ENCODE data around the gene MRGPRF. TPM values are rescaled to one million over a fixed set of nuclear protein-coding genes. Genes with fewer than 3 reads are reported as not detected.
A peak's percentile ranks its signal among the peaks of the same experiment; 100 is the strongest.

Gene MRGPRF
- total RNA-seq, 1 experiment from 2014 or later: 0.76 TPM

DNA sequence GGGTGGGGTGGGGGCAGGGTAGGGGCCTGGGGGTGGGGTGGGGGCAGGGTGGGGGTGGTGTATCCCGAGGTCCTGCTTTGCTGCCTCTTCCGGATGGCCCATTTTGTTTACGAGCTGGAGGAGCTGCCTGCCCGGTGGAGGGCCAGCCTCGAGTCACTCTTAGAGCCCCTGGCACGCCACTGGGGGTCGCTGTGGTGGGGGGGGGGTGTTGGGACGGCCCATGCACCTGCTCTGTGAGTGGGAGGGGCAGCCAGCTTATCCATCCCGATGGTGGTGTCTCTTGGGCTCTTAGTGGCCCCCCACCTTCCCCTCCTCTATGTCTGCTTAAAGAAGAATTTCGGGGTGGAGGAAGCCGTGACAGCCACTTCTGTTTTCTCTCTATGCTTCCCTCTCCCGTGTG, 56.9 kb downstream of the MRGPRF start:
- intact Hi-C loops (cut with micrococcal nuclease): loop anchor here (2.0 to 10.0 kb wide), 2 partner anchors 89 to 133 kb away; partner anchors contain the start of gene TPCN2
- POLR2A ChIA-PET: no interaction called here
- CTCF ChIA-PET: interaction anchor here (0.7 to 1.1 kb wide), 4 partner anchors 10 to 88 kb away, joined by 4 to 5 read pairs (median 5); no protein-coding TSS in a partner anchor
- Histone ChIP-seq H3K27me3 (ENCODE audit: insufficient read depth, low read length) (no peaks in the 10 kb centered on the region), H3K79me2 (ENCODE audit: insufficient read depth, low read length) (no peaks in the 10 kb centered on the region), H3K9ac (ENCODE audit: low read length) (no peak overlapping the region), H4K20me1 (ENCODE audit: insufficient read depth) (no peaks in the 10 kb centered on the region), H3K36me3 (ENCODE audit: control insufficient read depth in 1 of 2, insufficient read depth in 2 of 2, low read length in 2 of 2) (no peaks in the 10 kb centered on the region), H3K9me3 (ENCODE audit: control insufficient read depth in 1 of 2, insufficient read depth in 1 of 2, low read depth in 1 of 2, low read length in 2 of 2) (no peaks in the 10 kb centered on the region), H3K27ac (ENCODE audit: low read depth, low read length) (no peak overlapping the region), H3K9me2 (ENCODE audit: insufficient read depth) (no peaks in the 10 kb centered on the region), H3K4me3 (replicated peaks in 1 of 2; ENCODE audit: low read depth in 1 of 2, low read length in 2 of 2) (no peak overlapping the region), H3K4me1 (ENCODE audit: control insufficient read depth in 1 of 2, insufficient read depth in 2 of 2, low read length in 2 of 2) (no peaks in the 10 kb centered on the region; a peak in 1 of 4 replicates), H3K4me2 (ENCODE audit: low read length) (no peak overlapping the region), H2AFZ (ENCODE audit: low read depth, low read length, poor library complexity, severe bottlenecking) (no peak overlapping the region)
- TF ChIP-seq SP1 (IDR thresholded peaks at IDR 0.05; ENCODE audit: low read depth) (no peak), RAD21 (IDR thresholded peaks at IDR 0.05; ENCODE audit: low read depth) (peak; percentile 42)
- TF ChIP-seq, protein P1, sequence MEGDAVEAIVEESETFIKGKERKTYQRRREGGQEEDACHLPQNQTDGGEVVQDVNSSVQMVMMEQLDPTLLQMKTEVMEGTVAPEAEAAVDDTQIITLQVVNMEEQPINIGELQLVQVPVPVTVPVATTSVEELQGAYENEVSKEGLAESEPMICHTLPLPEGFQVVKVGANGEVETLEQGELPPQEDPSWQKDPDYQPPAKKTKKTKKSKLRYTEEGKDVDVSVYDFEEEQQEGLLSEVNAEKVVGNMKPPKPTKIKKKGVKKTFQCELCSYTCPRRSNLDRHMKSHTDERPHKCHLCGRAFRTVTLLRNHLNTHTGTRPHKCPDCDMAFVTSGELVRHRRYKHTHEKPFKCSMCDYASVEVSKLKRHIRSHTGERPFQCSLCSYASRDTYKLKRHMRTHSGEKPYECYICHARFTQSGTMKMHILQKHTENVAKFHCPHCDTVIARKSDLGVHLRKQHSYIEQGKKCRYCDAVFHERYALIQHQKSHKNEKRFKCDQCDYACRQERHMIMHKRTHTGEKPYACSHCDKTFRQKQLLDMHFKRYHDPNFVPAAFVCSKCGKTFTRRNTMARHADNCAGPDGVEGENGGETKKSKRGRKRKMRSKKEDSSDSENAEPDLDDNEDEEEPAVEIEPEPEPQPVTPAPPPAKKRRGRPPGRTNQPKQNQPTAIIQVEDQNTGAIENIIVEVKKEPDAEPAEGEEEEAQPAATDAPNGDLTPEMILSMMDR (IDR thresholded peaks at IDR 0.05 in 2 of 3, conservative IDR thresholded peaks at IDR 0.05 in 1 of 3; ENCODE audit: borderline replicate concordance in 1 of 3, insufficient read depth in 1 of 3, low read depth in 2 of 3, low read length in 2 of 3): peak in 2 of 3 experiments; percentile 60 to 62; a peak in 4 of 6 replicates
- ATAC-seq: peak; percentile 88
- BruUV-seq (replicated peaks): no TSS peak
- no peak for DNase-seq (ENCODE audit: low read depth, low spot score)
- RAD21 ChIA-PET (ENCODE audit: low non-redundant PET in 1 of 2, low total read pairs in 2 of 2, uncharacterized antibody in 2 of 2, unreplicated experiment in 2 of 2): interaction anchor here in 1 of 2 experiments (0.6 kb wide), 1 partner anchor 135 kb away, joined by 4 read pairs; no protein-coding TSS in a partner anchor

DNA sequence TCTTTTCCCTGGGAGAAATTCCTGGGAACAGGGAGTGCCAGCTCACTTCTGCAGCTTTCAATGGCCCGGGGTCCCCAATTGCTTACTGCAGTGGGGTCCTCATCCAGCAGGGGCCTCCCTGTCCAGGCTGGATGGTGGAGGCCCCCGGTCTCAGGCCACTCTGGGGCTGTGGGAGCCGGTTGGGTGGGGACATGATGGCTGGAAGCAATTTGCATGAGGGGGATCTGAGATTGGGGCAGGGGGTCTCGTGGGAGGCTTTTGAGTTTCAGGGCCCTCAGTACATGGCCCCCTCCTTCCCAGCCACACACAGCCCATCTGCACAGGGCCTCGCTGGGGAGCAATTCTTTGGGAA, 57.5 kb downstream of the MRGPRF start:
- no peaks in the 10 kb centered on the region for H3K9me3 ChIP-seq (ENCODE audit: control insufficient read depth in 1 of 2, insufficient read depth in 1 of 2, low read depth in 1 of 2, low read length in 2 of 2)
- CTCF ChIA-PET: interaction anchor here (0.7 to 1.1 kb wide), 4 partner anchors 10 to 89 kb away, joined by 4 to 5 read pairs (median 5); no protein-coding TSS in a partner anchor
- H3K27me3 ChIP-seq (ENCODE audit: insufficient read depth, low read length): no peaks in the 10 kb centered on the region
- H3K9ac ChIP-seq (ENCODE audit: low read length): no peak overlapping the region
- H3K9me2 ChIP-seq (ENCODE audit: insufficient read depth): no peaks in the 10 kb centered on the region
- DNase-seq (ENCODE audit: low read depth, low spot score) (no peak), ATAC-seq (no peak)
- no TSS peak for BruUV-seq (replicated peaks)
- H2AFZ ChIP-seq (ENCODE audit: low read depth, low read length, poor library complexity, severe bottlenecking): no peak overlapping the region
- H3K4me1 ChIP-seq (ENCODE audit: control insufficient read depth in 1 of 2, insufficient read depth in 2 of 2, low read length in 2 of 2): no peaks in the 10 kb centered on the region; a peak in 1 of 4 replicates
- H3K4me3 ChIP-seq (replicated peaks in 1 of 2; ENCODE audit: low read depth in 1 of 2, low read length in 2 of 2): no peak overlapping the region
- intact Hi-C loops (cut with micrococcal nuclease): loop anchor here (10.0 kb wide), 1 partner anchor 89 kb away; the partner anchor contains the start of gene TPCN2
- H3K27ac ChIP-seq (ENCODE audit: low read depth, low read length): no peak overlapping the region
- H3K4me2 ChIP-seq (ENCODE audit: low read length): no peak overlapping the region
- no peaks in the 10 kb centered on the region for H4K20me1 ChIP-seq (ENCODE audit: insufficient read depth)
- RAD21 ChIA-PET (ENCODE audit: low non-redundant PET in 1 of 2, low total read pairs in 2 of 2, uncharacterized antibody in 2 of 2, unreplicated experiment in 2 of 2): interaction anchor here in 1 of 2 experiments (0.6 kb wide), 1 partner anchor 135 kb away, joined by 4 read pairs; no protein-coding TSS in a partner anchor
- H3K79me2 ChIP-seq (ENCODE audit: insufficient read depth, low read length): no peaks in the 10 kb centered on the region
- no peaks in the 10 kb centered on the region for H3K36me3 ChIP-seq (ENCODE audit: control insufficient read depth in 1 of 2, insufficient read depth in 2 of 2, low read length in 2 of 2)
- POLR2A ChIA-PET: no interaction called here
- TF ChIP-seq, protein P2, sequence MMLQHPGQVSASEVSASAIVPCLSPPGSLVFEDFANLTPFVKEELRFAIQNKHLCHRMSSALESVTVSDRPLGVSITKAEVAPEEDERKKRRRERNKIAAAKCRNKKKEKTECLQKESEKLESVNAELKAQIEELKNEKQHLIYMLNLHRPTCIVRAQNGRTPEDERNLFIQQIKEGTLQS (IDR thresholded peaks at IDR 0.05): no peak
- no peak for TF ChIP-seq POLR2A (IDR thresholded peaks at IDR 0.05; ENCODE audit: borderline replicate concordance, extremely low read depth, insufficient read depth, insufficient read length)
- no peak for TF ChIP-seq EGR1 (IDR thresholded peaks at IDR 0.05; ENCODE audit: low read depth)
